Right forelimb (tissue), 1 donor: ENCODE data around the gene IL37.

Experiments
- DNase-seq: peaks from one replicate; pipeline ENCODE4 v3.0.0-alpha.2; 2018

The IL37 gene

DNA sequence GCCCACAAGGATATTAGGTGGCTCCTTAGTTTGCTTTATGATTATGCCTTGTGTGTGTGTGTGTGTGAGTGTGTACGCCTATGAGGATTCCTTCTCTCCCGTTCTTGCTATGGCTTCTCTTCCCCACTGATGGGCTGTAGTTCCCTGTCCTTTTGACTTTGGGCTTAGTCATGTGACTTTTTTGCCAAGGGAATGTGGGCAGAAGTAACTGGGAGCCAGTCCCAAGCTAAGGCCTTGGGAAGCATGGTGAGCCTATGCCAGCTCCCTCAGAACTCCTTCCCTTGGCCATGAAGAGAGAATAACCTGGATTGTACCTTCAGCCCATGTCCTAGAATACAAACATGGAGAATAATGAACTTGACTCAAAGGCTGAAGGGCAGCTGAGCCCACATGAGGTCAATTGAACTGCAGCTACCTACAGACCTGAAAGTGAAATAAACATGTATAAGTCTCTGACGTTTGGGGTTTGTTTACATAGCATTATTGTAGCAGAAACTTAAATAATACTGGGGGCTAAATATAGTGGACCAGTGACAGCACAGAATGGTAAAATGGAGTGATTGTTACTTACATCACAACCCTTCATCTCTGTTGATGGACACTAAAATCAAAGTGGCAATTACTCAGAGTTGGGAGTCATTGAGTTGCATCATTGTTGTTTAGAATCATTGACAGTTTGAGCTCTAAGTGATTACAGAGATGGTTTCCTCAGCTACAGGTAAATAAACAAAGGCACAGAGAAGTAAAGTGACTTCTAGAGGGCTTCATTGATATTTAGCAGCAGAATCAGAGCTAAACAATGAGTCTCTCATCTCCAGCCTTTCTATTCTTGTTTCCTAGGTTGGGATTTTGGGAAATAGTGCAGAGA lies 51.6 kb downstream of the IL37 start:
- DNase-seq, result no peak

DNA sequence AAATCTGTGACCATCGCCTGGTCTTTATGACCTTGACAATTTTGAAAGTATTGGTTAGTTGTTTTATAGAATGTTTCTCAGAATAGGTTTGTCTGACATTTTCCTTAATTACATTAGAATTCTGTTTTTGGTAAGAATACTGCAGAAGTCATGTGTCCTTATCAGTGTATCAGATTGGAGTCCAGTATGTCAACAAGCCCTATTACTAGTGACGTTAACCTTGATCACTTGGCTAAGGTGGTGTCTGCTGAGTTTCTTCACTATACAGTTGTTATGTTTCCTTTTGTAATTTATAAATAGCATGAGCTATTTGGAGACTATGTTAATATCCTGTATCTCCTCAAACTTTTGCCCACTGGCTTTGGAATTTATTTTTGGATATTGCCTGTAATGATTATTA lies 56.1 kb downstream of the IL37 start:
- DNase-seq, result no peak
